Peyer's patch (tissue), 4 donors: ENCODE measurements around the gene ETV6. TPM values are rescaled to one million over a fixed set of nuclear protein-coding genes. Genes with fewer than 3 reads are reported as not detected.

Source experiments
- DNase-seq, 3 donors: peaks; one replicate each; pipeline ENCODE4 v3.0.0-alpha.2; 2017 to 2019
- H3K27ac ChIP-seq, 4 donors: fragments of 200-600 bp; sonication (generic); one replicate each; pipeline ENCODE4 v1.5.1; 2016 to 2019
- H3K27me3 ChIP-seq, 2 donors: fragments of 200-600 bp; sonication (generic); one replicate each; pipeline ENCODE4 v1.5.1; 2019
- H3K36me3 ChIP-seq, 3 donors: fragments of 200-600 bp; sonication (generic); one replicate each; pipeline ENCODE4 v1.5.1; 2016 to 2019
- H3K4me1 ChIP-seq, 4 donors: fragments of 200-600 bp; sonication (generic); one replicate each; pipeline ENCODE4 v1.5.1; 2016 to 2019
- H3K4me3 ChIP-seq, 4 donors: fragments of 200-600 bp; sonication (generic); 1 replicate in 3 of 4; 2 replicates in 1 of 4; pipeline ENCODE4 v1.5.1; 2016 to 2019; ENCODE audit warnings: mild to moderate bottlenecking in 1 of 4
- H3K9me3 ChIP-seq, 4 donors: fragments of 200-600 bp; sonication (generic); one replicate each; pipeline ENCODE4 v1.5.1; 2016 to 2019; ENCODE audit warnings: mild to moderate bottlenecking in 1 of 4
- CTCF ChIP-seq, 6 experiments: fragments of 450-650 bp in 4 of 6; fragments of 200-600 bp in 2 of 6; sonication (generic) in 1 of 6; IDR thresholded peaks; one replicate each; pipeline ENCODE4 v1.5.1; 2017 to 2019; ENCODE audit warnings: antibody characterized with exemption in 6 of 6, mild to moderate bottlenecking in 3 of 6, moderate library complexity in 1 of 6
- POLR2A ChIP-seq, 2 donors: fragments of 450-650 bp; IDR thresholded peaks; one replicate each; pipeline ENCODE4 v1.5.1; 2017; ENCODE audit warnings: antibody characterized with exemption in 2 of 2, mild to moderate bottlenecking in 2 of 2, moderate library complexity in 2 of 2
- total RNA-seq, 4 donors: library from RNA; depleted of rRNA; stranded (reverse); fragments of >200 nt; gene quantifications; one replicate each; pipeline ENCODE4 v1.1.0, GENCODE V29; 2016

The ETV6 gene
- total RNA-seq, 4 donors from 2014 or later = 35.4 to 49.5 (median 42.2) TPM

- no peak for DNase-seq
- H3K4me1 ChIP-seq = peaks cover 0 to 21% (median 0%) of the 10 kb centered on the region in 4 donors
- no peak overlapping the region for H3K4me3 ChIP-seq
- H3K27ac ChIP-seq = peak overlapping the region in 1 of 4 donors; percentile 53
- TF ChIP-seq POLR2A (IDR thresholded peaks at IDR 0.05) (no peak), CTCF (IDR thresholded peaks at IDR 0.05) (no peak)
- H3K36me3 ChIP-seq = no peaks in the 10 kb centered on the region
- no peaks in the 10 kb centered on the region for H3K9me3 ChIP-seq
- no peaks in the 10 kb centered on the region for H3K27me3 ChIP-seq
Observed at GRCh38 chr12:11774821-11775220, 125.3 kb downstream of the ETV6 start.

- Histone ChIP-seq H3K9me3 (no peaks in the 10 kb centered on the region), H3K36me3 (no peaks in the 10 kb centered on the region), H3K27ac (no peak overlapping the region), H3K27me3 (no peaks in the 10 kb centered on the region), H3K4me1 (peaks cover 0 to 16% (median 4%) of the 10 kb centered on the region in 4 donors), H3K4me3 (no peak overlapping the region)
- no peak for DNase-seq
- TF ChIP-seq CTCF (IDR thresholded peaks at IDR 0.05) = no peak
- TF ChIP-seq POLR2A (IDR thresholded peaks at IDR 0.05) = no peak
Observed at GRCh38 chr12:11776316-11776715, 126.8 kb downstream of the ETV6 start.

GRCh38 chr12:11777451-11777850, 128.0 kb downstream of the ETV6 start:
- TF ChIP-seq CTCF (IDR thresholded peaks at IDR 0.05) = no peak
- TF ChIP-seq POLR2A (IDR thresholded peaks at IDR 0.05) = no peak
- no peak overlapping the region for H3K4me3 ChIP-seq
- H3K9me3 ChIP-seq = no peaks in the 10 kb centered on the region
- H3K36me3 ChIP-seq = no peaks in the 10 kb centered on the region
- peak overlapping the region in 1 of 4 donors; percentile 59 for H3K27ac ChIP-seq
- no peaks in the 10 kb centered on the region for H3K27me3 ChIP-seq
- H3K4me1 ChIP-seq = peaks cover 0 to 16% (median 4%) of the 10 kb centered on the region in 4 donors
- DNase-seq = no peak

GRCh38 chr12:11777962-11778361, 128.5 kb downstream of the ETV6 start:
- H3K27ac ChIP-seq = peak overlapping the region in 2 of 4 donors; percentile 2 to 59
- no peaks in the 10 kb centered on the region for H3K27me3 ChIP-seq
- H3K4me3 ChIP-seq = no peak overlapping the region
- H3K9me3 ChIP-seq = no peaks in the 10 kb centered on the region
- TF ChIP-seq POLR2A (IDR thresholded peaks at IDR 0.05) = no peak
- no peak for TF ChIP-seq CTCF (IDR thresholded peaks at IDR 0.05)
- H3K4me1 ChIP-seq = peaks cover 0 to 16% (median 4%) of the 10 kb centered on the region in 4 donors
- DNase-seq = no peak
- H3K36me3 ChIP-seq = no peaks in the 10 kb centered on the region

- Histone ChIP-seq H3K27ac (peak overlapping the region in 2 of 4 donors; percentile 2 to 59), H3K9me3 (no peaks in the 10 kb centered on the region), H3K36me3 (no peaks in the 10 kb centered on the region), H3K27me3 (no peaks in the 10 kb centered on the region), H3K4me3 (no peak overlapping the region), H3K4me1 (peaks cover 0 to 9% (median 4%) of the 10 kb centered on the region in 4 donors)
- no peak for TF ChIP-seq CTCF (IDR thresholded peaks at IDR 0.05)
- TF ChIP-seq POLR2A (IDR thresholded peaks at IDR 0.05) = no peak
- no peak for DNase-seq
Observed at GRCh38 chr12:11778713-11779685, 129.5 kb downstream of the ETV6 start.
